Body of pancreas (tissue), 4 donors: ENCODE data around the gene STRBP. TPM values are rescaled to one million over a fixed set of nuclear protein-coding genes. Genes with fewer than 3 reads are reported as not detected.
"Not testable (repeated sequence)": the region's sequence is repeated elsewhere in the genome, so short reads cannot be mapped to it uniquely, and the experiment has no call there.

Source experiments
- ATAC-seq: fragments of 150-250 bp; one replicate; pipeline ENCODE4 v1.9.1; 2016
- DNase-seq, 4 donors: peaks; one replicate each; pipeline ENCODE4 v3.0.0-alpha.2; 2019
- H3K27ac ChIP-seq, 4 donors: fragments of 200-600 bp; sonication (generic); 1 replicate in 3 of 4; 2 replicates in 1 of 4; pipeline versions ENCODE4 v1.5.1 to v1.6.1; 2016 to 2019; ENCODE audit warnings: mild to moderate bottlenecking in 1 of 4, mixed read lengths in 1 of 4, moderate library complexity in 1 of 4
- H3K27me3 ChIP-seq, 2 donors: fragments of 200-600 bp; sonication (generic); one replicate each; pipeline ENCODE4 v1.6.0; 2016; ENCODE audit warnings: mild to moderate bottlenecking in 1 of 2
- H3K36me3 ChIP-seq, 2 donors: fragments of 200-600 bp; sonication (generic); replicated peaks in 1 of 2; 2 replicates each; pipeline ENCODE4 v1.5.1; 2016; ENCODE audit warnings: low read depth in 2 of 2; ENCODE audit not compliant: insufficient read depth in 1 of 2
- H3K4me1 ChIP-seq: fragments of 200-600 bp; sonication (generic); one replicate; pipeline ENCODE4 v1.6.0; 2016
- H3K4me3 ChIP-seq, 2 donors: fragments of 200-600 bp; sonication (generic); 1 replicate in 1 of 2; 2 replicates in 1 of 2; pipeline ENCODE4 v1.5.1; 2016 to 2019
- H3K9me3 ChIP-seq, 3 donors: fragments of 200-600 bp; sonication (generic); 1 replicate in 2 of 3; 2 replicates in 1 of 3; pipeline ENCODE4 v1.5.1; 2016
- POLR2A ChIP-seq, 3 donors: fragments of 450-650 bp; IDR thresholded peaks; one replicate each; pipeline ENCODE4 v1.6.1; 2016; ENCODE audit warnings: antibody characterized with exemption in 3 of 3, mild to moderate bottlenecking in 2 of 3
- WGBS, 2 donors: methylation state at CpG; one replicate each; pipeline ENCODE4 v1.1.5; 2017; 5-methylcytosine and 5-hydroxymethylcytosine counted together
- intact Hi-C: fragments of 100-400 bp; cut with DNase I; formaldehyde crosslinking; loops from one replicate; pipeline ENCODE4 v1.15.1; 2023
- total RNA-seq, 2 donors: library from RNA; depleted of rRNA; stranded (reverse); fragments of >200 nt; gene quantifications; one replicate each; pipeline ENCODE4 v1.1.0, GENCODE V29; 2016
- TF ChIP-seq, protein P1 (sequence below), 7 experiments: fragments of 450-650 bp in 4 of 7; fragments of 200-600 bp in 3 of 7; sonication (generic) in 3 of 7; IDR thresholded peaks; one replicate each; pipeline ENCODE4 v1.5.1; 2016 to 2019; ENCODE audit warnings: antibody characterized with exemption in 7 of 7

Gene STRBP
- total RNA-seq, 2 donors from 2014 or later: 11.5 to 13.5 TPM

DNA sequence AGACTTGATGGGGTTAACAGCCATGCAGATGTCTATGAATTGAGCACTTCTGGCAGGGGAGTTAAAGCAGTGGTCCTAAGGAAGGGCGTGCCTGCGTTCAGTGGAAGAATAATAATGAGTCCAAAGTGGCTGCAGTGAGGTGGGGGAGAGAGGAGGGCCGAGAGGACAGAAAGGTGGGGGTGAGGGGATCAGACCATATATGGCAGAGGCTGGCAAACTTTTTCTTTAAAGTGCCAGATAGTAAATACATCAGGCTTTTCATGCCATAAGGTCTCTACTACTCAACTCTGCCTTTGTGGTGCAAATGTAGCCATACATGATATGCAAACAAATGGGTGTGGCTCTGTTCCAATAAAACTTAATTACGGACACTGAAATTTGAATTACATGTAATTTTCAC is 77.1 kb downstream of the STRBP start:
- no peak for ATAC-seq
- no peaks in the 10 kb centered on the region for H3K4me1 ChIP-seq
- no peaks in the 10 kb centered on the region for H3K27me3 ChIP-seq
- 79 to 81% methylated on average over 4 of the region's 4 CpGs for WGBS, 2 donors
- no peak for TF ChIP-seq POLR2A (IDR thresholded peaks at IDR 0.05)
- TF ChIP-seq, protein P1, sequence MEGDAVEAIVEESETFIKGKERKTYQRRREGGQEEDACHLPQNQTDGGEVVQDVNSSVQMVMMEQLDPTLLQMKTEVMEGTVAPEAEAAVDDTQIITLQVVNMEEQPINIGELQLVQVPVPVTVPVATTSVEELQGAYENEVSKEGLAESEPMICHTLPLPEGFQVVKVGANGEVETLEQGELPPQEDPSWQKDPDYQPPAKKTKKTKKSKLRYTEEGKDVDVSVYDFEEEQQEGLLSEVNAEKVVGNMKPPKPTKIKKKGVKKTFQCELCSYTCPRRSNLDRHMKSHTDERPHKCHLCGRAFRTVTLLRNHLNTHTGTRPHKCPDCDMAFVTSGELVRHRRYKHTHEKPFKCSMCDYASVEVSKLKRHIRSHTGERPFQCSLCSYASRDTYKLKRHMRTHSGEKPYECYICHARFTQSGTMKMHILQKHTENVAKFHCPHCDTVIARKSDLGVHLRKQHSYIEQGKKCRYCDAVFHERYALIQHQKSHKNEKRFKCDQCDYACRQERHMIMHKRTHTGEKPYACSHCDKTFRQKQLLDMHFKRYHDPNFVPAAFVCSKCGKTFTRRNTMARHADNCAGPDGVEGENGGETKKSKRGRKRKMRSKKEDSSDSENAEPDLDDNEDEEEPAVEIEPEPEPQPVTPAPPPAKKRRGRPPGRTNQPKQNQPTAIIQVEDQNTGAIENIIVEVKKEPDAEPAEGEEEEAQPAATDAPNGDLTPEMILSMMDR (IDR thresholded peaks at IDR 0.05): no peak
- no peak overlapping the region for H3K4me3 ChIP-seq
- no peak overlapping the region for H3K27ac ChIP-seq
- no peaks in the 10 kb centered on the region for H3K9me3 ChIP-seq
- no peak for DNase-seq
- no peaks in the 10 kb centered on the region for H3K36me3 ChIP-seq
- intact Hi-C loops: no loop called here

DNA sequence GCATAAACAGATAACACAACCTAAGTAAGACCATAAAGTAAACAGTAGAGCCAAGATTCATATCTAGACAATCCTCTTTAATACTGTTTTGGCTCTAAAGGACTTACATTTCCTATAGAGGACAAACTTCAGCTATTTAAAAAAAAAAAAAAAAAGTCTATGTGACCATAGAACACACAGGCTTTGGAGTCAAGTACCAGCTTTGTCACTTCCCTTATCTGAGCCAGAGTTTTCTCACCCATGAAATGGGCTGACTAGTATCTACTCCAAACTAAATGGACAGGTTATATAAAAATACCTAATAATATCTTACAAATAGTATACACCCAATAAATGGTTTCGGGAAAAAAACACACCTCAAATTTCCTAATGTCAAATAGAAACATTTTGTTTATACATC is 81.3 kb downstream of the STRBP start:
- H3K36me3 ChIP-seq: no peaks in the 10 kb centered on the region
- H3K4me1 ChIP-seq: no peaks in the 10 kb centered on the region
- H3K27me3 ChIP-seq: no peaks in the 10 kb centered on the region
- DNase-seq: no peak
- no peak for ATAC-seq
- TF ChIP-seq, protein P1 (IDR thresholded peaks at IDR 0.05): no peak
- TF ChIP-seq POLR2A (IDR thresholded peaks at IDR 0.05): no peak
- 95 to 100% methylated on average over 1 of the region's 1 CpG for WGBS, 2 donors
- H3K9me3 ChIP-seq: no peaks in the 10 kb centered on the region
- intact Hi-C loops: no loop called here
- no peak overlapping the region for H3K4me3 ChIP-seq
- H3K27ac ChIP-seq: no peak overlapping the region

DNA sequence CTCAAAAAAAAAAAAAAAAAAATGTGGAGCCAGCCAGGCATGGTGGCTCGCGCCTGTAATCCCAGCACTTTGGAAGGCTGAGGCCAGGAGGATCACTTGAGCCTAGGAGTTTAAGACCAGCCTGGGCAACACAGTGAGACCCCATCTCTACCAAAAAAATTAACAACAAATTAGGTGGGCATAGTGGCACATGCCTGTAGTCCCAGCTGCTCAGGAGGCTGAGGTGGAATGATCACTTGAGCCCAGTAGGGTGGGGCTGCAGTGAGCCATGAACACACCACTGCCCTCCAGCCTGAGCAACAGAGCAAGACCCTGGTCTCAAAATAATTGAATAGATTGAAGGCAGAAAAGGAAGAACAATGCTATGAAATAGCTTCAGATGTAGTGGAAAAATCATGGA is 82.4 kb downstream of the STRBP start:
- 100% methylated on average over 2 of the region's 2 CpGs for WGBS, 2 donors
- intact Hi-C loops, H3K27ac ChIP-seq, H3K4me3 ChIP-seq, H3K4me1 ChIP-seq, ATAC-seq, H3K27me3 ChIP-seq, H3K36me3 ChIP-seq, DNase-seq, H3K9me3 ChIP-seq: not testable (repeated sequence)

DNA sequence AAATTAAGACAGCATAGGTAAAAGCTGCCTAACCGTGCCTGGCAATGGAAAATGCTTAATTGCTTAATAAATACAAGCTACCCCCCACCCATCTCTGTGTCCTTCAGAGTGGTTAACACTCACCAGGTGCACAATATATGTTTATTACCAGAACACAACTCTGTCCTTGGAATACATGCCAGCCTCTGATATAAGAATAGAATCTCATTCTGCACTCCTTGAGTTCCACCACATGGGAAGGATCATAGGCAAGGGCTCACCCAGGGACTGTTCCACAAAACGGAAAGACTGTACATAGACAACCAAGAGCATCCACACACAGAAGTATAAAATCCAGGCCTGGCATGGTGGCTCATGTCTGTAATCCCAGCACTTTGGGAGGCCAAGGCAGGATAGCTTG is 91.4 kb downstream of the STRBP start:
- Histone ChIP-seq H3K4me3 (no peak overlapping the region), H3K9me3 (no peaks in the 10 kb centered on the region), H3K27me3 (no peaks in the 10 kb centered on the region), H3K4me1 (peaks cover 13% of the 10 kb centered on the region), H3K27ac (no peak overlapping the region), H3K36me3 (no peaks in the 10 kb centered on the region)
- no peak for ATAC-seq
- DNase-seq: no peak
- TF ChIP-seq POLR2A (IDR thresholded peaks at IDR 0.05): no peak
- TF ChIP-seq, protein P1 (IDR thresholded peaks at IDR 0.05): no peak
- intact Hi-C loops: no loop called here
- WGBS, 2 donors: 58 to 63% methylated on average over 2 of the region's 2 CpGs

DNA sequence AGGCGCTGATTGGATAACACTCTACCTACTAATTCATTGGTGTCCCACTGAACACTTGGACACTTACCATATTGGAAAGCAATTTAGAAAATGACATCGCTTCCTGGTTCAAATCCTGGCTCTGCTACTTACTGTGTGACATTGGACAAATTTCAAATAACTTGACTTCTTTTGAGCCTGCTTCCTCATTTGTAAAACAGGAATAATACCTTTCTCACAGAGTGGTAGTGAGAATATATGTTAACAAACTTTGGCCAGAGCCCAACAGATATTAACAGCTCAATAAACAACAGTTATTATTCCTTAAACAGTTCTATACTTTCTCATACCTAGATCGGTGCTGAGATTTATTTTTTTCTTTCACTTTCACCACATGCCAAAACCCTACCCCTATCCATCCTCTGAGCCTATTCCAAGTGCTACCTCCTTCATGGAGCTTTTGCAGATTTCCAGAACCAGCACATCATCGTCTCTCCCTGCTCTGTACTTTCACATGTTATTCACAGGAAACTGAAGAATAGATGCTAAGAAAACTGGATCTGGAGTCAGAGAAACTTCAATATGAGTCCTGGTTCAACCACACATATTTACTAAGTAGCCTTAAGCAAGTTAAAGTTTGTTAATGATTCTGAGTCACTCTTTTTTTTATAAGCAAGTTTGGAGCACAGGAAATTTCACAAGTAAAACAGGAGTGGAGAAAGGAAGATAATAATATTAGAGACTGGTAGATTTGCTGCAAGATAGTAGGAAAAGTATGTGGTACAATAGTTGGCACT is 92.3 kb downstream of the STRBP start:
- WGBS, 2 donors: 78% methylated on average over 4 of the region's 4 CpGs
- H3K36me3 ChIP-seq: no peaks in the 10 kb centered on the region
- DNase-seq (no peak), ATAC-seq (no peak)
- H3K27ac ChIP-seq: no peak overlapping the region
- no peaks in the 10 kb centered on the region for H3K27me3 ChIP-seq
- H3K4me3 ChIP-seq: no peak overlapping the region
- no peaks in the 10 kb centered on the region for H3K9me3 ChIP-seq
- peaks cover 13% of the 10 kb centered on the region for H3K4me1 ChIP-seq
- intact Hi-C loops: no loop called here
- TF ChIP-seq POLR2A (IDR thresholded peaks at IDR 0.05): no peak
- TF ChIP-seq, protein P1 (IDR thresholded peaks at IDR 0.05): no peak
